Fibroblast of lung (primary cell): ENCODE data around the gene UBE2S. TPM values are rescaled to one million over a fixed set of nuclear protein-coding genes. Genes with fewer than 3 reads are reported as not detected.
A peak's percentile ranks its signal among the peaks of the same experiment; 100 is the strongest.

Source experiments
- DNase-seq, 2 donors: peaks; one replicate each; pipeline versions ENCODE4 v3.0.0 to v3.0.0-alpha.2; 2010; ENCODE audit warnings: low read depth in 2 of 2
- H2AFZ ChIP-seq: 2 replicates; pipeline ENCODE4 v1.5.1; 2012; ENCODE audit warnings: low read length, control low read depth, inconsistent platforms
- H3K27ac ChIP-seq: 2 replicates; pipeline ENCODE4 v1.5.1; 2011; ENCODE audit warnings: low read length, control low read depth; ENCODE audit not compliant: insufficient read depth
- H3K27me3 ChIP-seq: 2 replicates; pipeline ENCODE4 v1.5.1; 2011; ENCODE audit warnings: mild to moderate bottlenecking, low read length; ENCODE audit not compliant: control insufficient read depth, insufficient read depth
- H3K36me3 ChIP-seq: 2 replicates; pipeline ENCODE4 v1.5.1; 2011; ENCODE audit warnings: low read length; ENCODE audit not compliant: control insufficient read depth, insufficient read depth
- H3K4me1 ChIP-seq: 2 replicates; pipeline ENCODE4 v1.5.1; 2011; ENCODE audit warnings: low read length; ENCODE audit not compliant: control insufficient read depth, insufficient read depth; ENCODE audit errors: extremely low read depth
- H3K4me2 ChIP-seq: 2 replicates; pipeline ENCODE4 v1.5.1; 2011; ENCODE audit warnings: low read length, control low read depth; ENCODE audit not compliant: insufficient read depth; ENCODE audit errors: extremely low read depth
- H3K4me3 ChIP-seq, 4 experiments: fragments of 200-600 bp in 1 of 4; sonication (generic) in 1 of 4; replicated peaks in 1 of 4; 2 replicates each; pipeline ENCODE4 v1.5.1; 2011 to 2016; ENCODE audit warnings: low read length in 4 of 4, low read depth in 3 of 4, mild to moderate bottlenecking in 3 of 4, control low read depth in 2 of 4, inconsistent platforms in 1 of 4, mixed read lengths in 1 of 4; ENCODE audit not compliant: insufficient read depth in 1 of 4; ENCODE audit errors: control extremely low read depth in 1 of 4
- H3K79me2 ChIP-seq: 2 replicates; pipeline ENCODE4 v1.5.1; 2012; ENCODE audit warnings: mild to moderate bottlenecking, low read length, inconsistent platforms; ENCODE audit not compliant: control insufficient read depth, insufficient read depth
- H3K9ac ChIP-seq: 2 replicates; pipeline ENCODE4 v1.5.1; 2011; ENCODE audit warnings: mild to moderate bottlenecking, low read length, control low read depth; ENCODE audit not compliant: insufficient read depth
- H3K9me3 ChIP-seq: 2 replicates; pipeline ENCODE4 v1.5.1; 2012; ENCODE audit warnings: low read depth, low read length; ENCODE audit not compliant: control insufficient read depth, insufficient read depth
- H4K20me1 ChIP-seq: 2 replicates; pipeline ENCODE4 v1.5.1; 2011; ENCODE audit warnings: low read length; ENCODE audit not compliant: control insufficient read depth, insufficient read depth; ENCODE audit errors: extremely low read depth
- CTCF ChIP-seq, 2 donors: IDR thresholded peaks in 1 of 2; conservative IDR thresholded peaks in 1 of 2; 1 replicate in 1 of 2; 2 replicates in 1 of 2; pipeline ENCODE4 v1.5.1; 2011 to 2012; ENCODE audit warnings: low read length in 2 of 2, control low read depth in 1 of 2, inconsistent platforms in 1 of 2, low read depth in 1 of 2, mild to moderate bottlenecking in 1 of 2
- EZH2 ChIP-seq: IDR thresholded peaks from 2 replicates; pipeline ENCODE4 v1.5.1; 2012; ENCODE audit warnings: low read length, control low read depth, mild to moderate bottlenecking; ENCODE audit errors: missing control alignments
- polyA plus RNA-seq, 2 donors: library from polyadenylated mRNA; depleted of rRNA in 1 of 2; stranded (reverse) in 1 of 2; unstranded in 1 of 2; fragments of >200 nt; gene quantifications; 2 replicates each; pipeline ENCODE4 v1.2.1, GENCODE V29; 2011 to 2012; ENCODE audit warnings: missing spikeins in 1 of 2
- total RNA-seq: library from RNA; depleted of rRNA; stranded (reverse); fragments of >200 nt; gene quantifications from 2 replicates; pipeline ENCODE4 v1.2.1, GENCODE V29; 2014

UBE2S gene
- total and polyA plus RNA-seq, 2 donors (not counting 1 experiment from before 2014, with no cell fraction given) = 25.4 to 41.0 TPM

DNA sequence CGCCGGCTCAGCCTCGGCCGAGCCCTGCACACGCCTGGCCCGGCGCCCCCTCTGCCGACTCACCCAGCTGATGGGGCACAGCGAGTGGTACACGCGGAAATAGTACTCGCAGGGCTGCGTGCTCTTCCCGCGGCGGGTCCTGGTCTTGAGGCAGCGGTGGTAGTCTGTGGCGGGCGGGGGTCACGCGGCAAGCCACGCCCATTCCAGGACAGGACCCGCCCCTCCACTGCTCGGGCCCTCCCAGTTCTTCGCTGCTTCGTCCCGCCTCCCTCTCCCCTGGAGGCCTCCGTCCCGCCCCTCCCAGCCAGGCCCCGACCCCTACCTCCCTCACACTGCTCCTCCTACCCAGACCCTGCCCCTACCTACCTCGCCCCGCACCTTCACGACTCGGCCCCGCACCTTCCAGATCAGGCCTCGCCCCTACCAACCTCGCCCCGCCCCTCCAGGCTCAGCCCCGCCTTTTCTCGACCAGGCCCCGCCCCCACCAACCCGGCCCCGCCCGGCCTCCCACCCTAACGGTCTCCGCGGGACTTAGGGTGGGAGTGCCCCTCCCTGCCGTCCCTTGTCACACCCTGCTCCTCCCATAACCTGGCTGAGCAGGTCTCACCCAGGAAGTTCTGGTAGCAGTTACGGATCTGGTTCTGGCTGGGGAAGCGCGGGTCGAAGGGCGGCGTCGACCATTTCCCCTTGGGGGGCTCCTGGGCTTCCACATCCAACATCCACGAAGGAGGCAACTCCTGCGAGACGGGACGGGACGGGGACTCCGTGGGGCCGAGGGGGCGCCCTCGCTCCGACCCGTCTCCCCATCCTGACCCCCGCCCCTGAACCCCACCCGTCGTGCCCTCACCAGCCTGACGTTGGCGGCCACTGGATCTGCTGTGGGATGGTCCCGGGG is 53.5 kb downstream of the UBE2S start:
- TF ChIP-seq EZH2 (no peak), CTCF (conservative IDR thresholded peaks at IDR 0.05 in 1 of 2, IDR thresholded peaks at IDR 0.05 in 1 of 2; ENCODE audit: low read depth in 1 of 2, low read length in 2 of 2) (no peak)
- H3K9me3 ChIP-seq = no peaks in the 10 kb centered on the region
- H3K4me1 ChIP-seq = no peaks in the 10 kb centered on the region
- no peaks in the 10 kb centered on the region for H3K36me3 ChIP-seq
- H2AFZ ChIP-seq = no peak overlapping the region
- H3K79me2 ChIP-seq = no peaks in the 10 kb centered on the region
- H3K4me2 ChIP-seq = peak overlapping the region; percentile 86
- H3K27me3 ChIP-seq = peaks cover 31% of the 10 kb centered on the region
- H3K27ac ChIP-seq = no peak overlapping the region
- no peaks in the 10 kb centered on the region for H4K20me1 ChIP-seq
- DNase-seq = peak in 1 of 2 donors; percentile 53
- H3K9ac ChIP-seq = no peak overlapping the region
- H3K4me3 ChIP-seq = peak overlapping the region; percentile 28 to 51 (median 42)

DNA sequence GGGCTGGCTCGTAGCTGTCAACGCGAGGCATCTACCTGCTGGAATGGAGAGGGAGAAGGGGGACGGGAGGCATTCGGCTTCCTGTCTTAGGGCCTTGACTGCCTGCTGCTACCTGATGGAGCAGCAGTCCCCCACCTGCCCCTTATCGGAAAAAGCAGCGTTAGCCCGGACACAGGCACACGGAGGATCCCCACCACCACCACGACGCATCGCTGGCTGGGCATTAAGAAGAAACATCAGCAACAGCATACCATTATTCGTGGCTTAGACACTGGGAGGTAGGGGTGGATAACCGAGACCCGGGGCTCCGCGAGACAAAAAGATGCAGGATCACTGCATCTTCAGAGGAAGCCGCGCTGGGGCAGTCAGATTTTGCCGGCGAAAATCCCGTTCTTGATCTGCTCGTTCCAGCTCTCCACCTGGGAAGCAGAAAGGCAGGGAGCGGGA is 54.2 kb downstream of the UBE2S start:
- H2AFZ ChIP-seq = no peak overlapping the region
- no peak for DNase-seq

More for the DNA sequence above, 54.2 kb downstream of the UBE2S start:
- no peaks in the 10 kb centered on the region for H3K9me3 ChIP-seq
- peak overlapping the region; percentile 86 for H3K4me2 ChIP-seq
- no peaks in the 10 kb centered on the region for H3K4me1 ChIP-seq
- peak overlapping the region; percentile 28 to 51 (median 42) for H3K4me3 ChIP-seq
- no peak overlapping the region for H3K9ac ChIP-seq
- peaks cover 31% of the 10 kb centered on the region for H3K27me3 ChIP-seq
- H3K79me2 ChIP-seq = no peaks in the 10 kb centered on the region
- H3K36me3 ChIP-seq = no peaks in the 10 kb centered on the region
- H4K20me1 ChIP-seq = no peaks in the 10 kb centered on the region
- TF ChIP-seq CTCF (conservative IDR thresholded peaks at IDR 0.05 in 1 of 2, IDR thresholded peaks at IDR 0.05 in 1 of 2; ENCODE audit: low read depth in 1 of 2, low read length in 2 of 2) (no peak), EZH2 (peak; percentile 88)
- no peak overlapping the region for H3K27ac ChIP-seq
